Type B pancreatic cell (in vitro differentiated cells): Measurements from ENCODE around the gene ZMYND11. TPM values are rescaled to one million over a fixed set of nuclear protein-coding genes. Genes with fewer than 3 reads are reported as not detected.
A peak's percentile ranks its signal among the peaks of the same experiment; 100 is the strongest.

ENCODE experiments used
- DNase-seq: peaks from one replicate; pipeline ENCODE4 v3.0.0; 2021; ENCODE audit warnings: mixed read lengths; ENCODE audit not compliant: unreplicated experiment; ENCODE audit errors: extremely low spot score
- H3K27ac Mint-ChIP-seq: 2 replicates; pipeline ENCODE4 v1.8.0; 2021; ENCODE audit warnings: mild to moderate bottlenecking, mixed read lengths
- H3K27me3 Mint-ChIP-seq: 2 replicates; pipeline ENCODE4 v1.8.0; 2021; ENCODE audit warnings: mixed read lengths
- H3K36me3 Mint-ChIP-seq: 2 replicates; pipeline ENCODE4 v1.8.0; 2021; ENCODE audit warnings: mixed read lengths
- H3K4me1 Mint-ChIP-seq: one replicate; pipeline ENCODE4 v1.8.0; 2021; ENCODE audit warnings: mixed read lengths; ENCODE audit not compliant: unreplicated experiment
- H3K4me3 Mint-ChIP-seq: 2 replicates; pipeline ENCODE4 v1.8.0; 2021; ENCODE audit warnings: mild to moderate bottlenecking, mixed read lengths
- H3K9me3 Mint-ChIP-seq: 2 replicates; pipeline ENCODE4 v1.8.0; 2021; ENCODE audit warnings: mixed read lengths
- CTCF ChIP-seq: fragments of 200-600 bp; sonication (generic); conservative IDR thresholded peaks from 2 replicates; pipeline ENCODE4 v1.5.0; 2021; ENCODE audit warnings: antibody characterized with exemption, mild to moderate bottlenecking
- total RNA-seq: library from RNA; stranded (reverse); gene quantifications from 2 replicates; pipeline ENCODE4 v1.2.1, GENCODE V29; 2021; ENCODE audit warnings: low replicate concordance

Gene ZMYND11
- total RNA-seq, 1 donor from 2014 or later = 58.7 TPM

DNA sequence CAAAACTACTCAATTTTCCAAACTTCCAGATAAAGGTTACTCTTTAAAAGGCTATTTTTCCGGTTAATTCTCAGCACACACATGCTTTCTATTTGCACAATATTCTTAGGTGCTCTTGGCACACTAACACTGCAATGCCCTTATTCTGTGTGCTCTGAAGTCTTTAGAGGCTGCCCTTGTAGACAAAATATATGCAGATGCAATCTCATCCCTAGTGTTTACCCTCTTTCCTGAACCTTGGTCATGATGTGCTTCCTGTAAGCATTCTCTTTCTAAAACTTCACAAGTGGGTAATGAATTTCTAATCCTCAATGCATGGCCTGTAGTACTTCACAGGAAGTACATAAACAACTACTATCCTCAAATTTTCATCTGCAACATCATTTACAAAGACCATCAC is 45.1 kb upstream of the ZMYND11 start:
- peaks cover 6% of the 10 kb centered on the region for H3K4me1 Mint-ChIP-seq
- TF ChIP-seq CTCF = no peak
- no peak overlapping the region for H3K27ac Mint-ChIP-seq
- no peak for DNase-seq
- peaks cover 12% of the 10 kb centered on the region for H3K9me3 Mint-ChIP-seq
- peaks cover 7% of the 10 kb centered on the region for H3K36me3 Mint-ChIP-seq
- H3K27me3 Mint-ChIP-seq = no peaks in the 10 kb centered on the region
- no peak overlapping the region for H3K4me3 Mint-ChIP-seq

DNA sequence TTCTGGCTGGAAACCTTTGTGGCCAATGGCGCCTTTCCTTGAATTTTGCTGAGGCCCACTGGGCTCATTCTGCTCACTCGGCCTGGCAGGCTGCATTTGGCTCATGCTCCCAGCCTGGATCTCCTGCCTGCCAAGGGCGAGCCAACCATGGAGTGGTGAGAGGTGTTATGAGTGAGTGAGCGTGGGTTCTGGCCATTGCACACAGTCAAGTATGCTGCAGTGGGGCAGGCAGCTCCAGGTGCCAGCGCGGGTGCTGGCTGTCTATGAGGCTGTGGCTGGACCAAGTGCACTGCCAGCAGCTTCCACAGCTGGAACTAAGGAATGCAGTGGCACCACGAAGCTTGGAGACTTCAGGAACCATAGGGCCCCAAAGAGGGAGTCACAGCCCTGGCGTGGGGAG is 43.9 kb upstream of the ZMYND11 start:
- Mint-ChIP-seq H3K4me1 (peaks cover 6% of the 10 kb centered on the region), H3K9me3 (peaks cover 18% of the 10 kb centered on the region), H3K27ac (no peak overlapping the region), H3K36me3 (peaks cover 11% of the 10 kb centered on the region), H3K4me3 (no peak overlapping the region), H3K27me3 (no peaks in the 10 kb centered on the region)
- no peak for TF ChIP-seq CTCF
- no peak for DNase-seq

DNA sequence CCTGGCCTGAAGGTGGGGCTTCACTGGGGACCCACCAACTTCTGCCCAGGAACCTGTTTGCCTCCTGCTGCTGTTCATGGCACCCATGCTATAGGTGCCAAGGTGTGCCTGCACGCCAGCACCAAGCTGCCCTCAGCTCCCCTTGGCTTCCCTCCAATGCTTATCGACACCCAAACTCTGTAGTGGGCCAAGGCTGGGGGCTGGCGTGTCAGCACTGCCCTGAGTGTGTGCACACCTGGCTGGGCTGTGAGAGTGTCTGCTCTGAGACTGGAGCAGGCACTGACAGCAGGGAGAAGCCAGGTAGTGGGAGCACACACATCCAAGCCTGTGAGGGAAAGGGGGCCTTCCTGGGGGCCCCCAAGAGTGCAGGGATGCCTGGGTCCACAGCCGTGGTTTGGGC is 43.1 kb upstream of the ZMYND11 start:
- Mint-ChIP-seq H3K27me3 (no peaks in the 10 kb centered on the region), H3K27ac (no peak overlapping the region), H3K4me1 (peaks cover 6% of the 10 kb centered on the region), H3K9me3 (peaks cover 22% of the 10 kb centered on the region), H3K36me3 (peaks cover 14% of the 10 kb centered on the region), H3K4me3 (no peak overlapping the region)
- no peak for DNase-seq
- TF ChIP-seq CTCF = no peak

DNA sequence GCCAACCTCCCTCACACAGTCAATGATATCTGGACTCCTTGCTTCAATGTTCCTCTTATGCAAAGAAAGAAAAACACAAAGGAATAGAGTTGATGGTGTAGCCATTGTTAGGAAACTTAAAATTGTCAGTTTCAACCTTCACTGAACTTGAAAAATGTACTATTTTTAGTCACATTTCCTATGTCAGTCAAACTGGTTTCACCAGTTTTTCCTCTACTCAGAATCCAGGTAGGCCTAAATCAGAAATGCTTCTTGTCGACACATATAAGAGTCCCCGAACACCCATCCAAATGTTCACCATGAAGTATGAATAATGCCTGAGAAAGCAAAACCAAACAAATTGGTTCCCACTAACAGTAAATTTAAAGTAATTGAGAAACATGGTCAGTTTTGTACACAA is 42.4 kb upstream of the ZMYND11 start:
- Mint-ChIP-seq H3K36me3 (peaks cover 14% of the 10 kb centered on the region), H3K4me1 (peaks cover 6% of the 10 kb centered on the region), H3K27me3 (no peaks in the 10 kb centered on the region), H3K27ac (peak overlapping the region; percentile 84), H3K9me3 (peaks cover 25% of the 10 kb centered on the region), H3K4me3 (peak overlapping the region; percentile 76)
- no peak for TF ChIP-seq CTCF
- no peak for DNase-seq

DNA sequence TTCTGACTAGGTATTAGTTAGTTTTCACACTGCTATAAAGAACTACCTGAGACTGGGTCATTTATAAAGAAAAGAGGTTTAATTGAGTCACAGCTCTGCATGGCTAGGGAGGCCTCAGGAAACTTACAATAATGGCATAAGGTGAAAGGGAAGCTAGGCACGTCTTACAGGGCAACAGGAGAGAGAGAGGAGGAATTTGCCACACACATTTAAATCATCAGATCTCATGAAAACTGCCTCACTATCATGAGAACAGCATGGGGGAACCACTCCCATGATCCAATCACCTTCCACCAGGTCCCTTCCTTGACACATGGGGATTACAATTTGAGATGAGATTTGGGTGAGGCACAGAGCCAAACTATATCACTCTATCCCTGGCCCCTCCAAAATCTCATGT is 40.6 kb upstream of the ZMYND11 start:
- H3K27ac Mint-ChIP-seq = no peak overlapping the region
- no peak for DNase-seq
- H3K4me3 Mint-ChIP-seq = no peak overlapping the region
- peaks cover 6% of the 10 kb centered on the region for H3K4me1 Mint-ChIP-seq
- H3K27me3 Mint-ChIP-seq = no peaks in the 10 kb centered on the region
- peaks cover 14% of the 10 kb centered on the region for H3K36me3 Mint-ChIP-seq
- peaks cover 26% of the 10 kb centered on the region for H3K9me3 Mint-ChIP-seq
- no peak for TF ChIP-seq CTCF
